Endothelial cell (in vitro differentiated cells): ENCODE data around the gene AP2A2. TPM values are rescaled to one million over a fixed set of nuclear protein-coding genes. Genes with fewer than 3 reads are reported as not detected.
A peak's percentile ranks its signal among the peaks of the same experiment; 100 is the strongest.

Experiments used
- DNase-seq: peaks from one replicate; pipeline ENCODE4 v3.0.0; 2021; ENCODE audit warnings: low spot score
- H3K27ac Mint-ChIP-seq: one replicate; pipeline ENCODE4 v1.8.0; 2021; ENCODE audit warnings: mixed read lengths, inconsistent platforms; ENCODE audit not compliant: unreplicated experiment
- H3K27me3 Mint-ChIP-seq: one replicate; pipeline ENCODE4 v1.8.0; 2021; ENCODE audit warnings: mild to moderate bottlenecking, moderate library complexity, mixed read lengths, inconsistent platforms; ENCODE audit not compliant: unreplicated experiment
- H3K36me3 Mint-ChIP-seq: one replicate; pipeline ENCODE4 v1.8.0; 2021; ENCODE audit warnings: mild to moderate bottlenecking, low read depth, mixed read lengths, inconsistent platforms; ENCODE audit not compliant: unreplicated experiment
- H3K4me1 Mint-ChIP-seq: one replicate; pipeline ENCODE4 v1.8.0; 2021; ENCODE audit warnings: mild to moderate bottlenecking, mixed read lengths, inconsistent platforms; ENCODE audit not compliant: unreplicated experiment
- H3K4me3 Mint-ChIP-seq: one replicate; pipeline ENCODE4 v1.8.0; 2021; ENCODE audit warnings: mild to moderate bottlenecking, mixed read lengths, inconsistent platforms; ENCODE audit not compliant: unreplicated experiment
- H3K9me3 Mint-ChIP-seq: one replicate; pipeline ENCODE4 v1.8.0; 2021; ENCODE audit warnings: mixed read lengths, inconsistent platforms; ENCODE audit not compliant: unreplicated experiment
- total RNA-seq: library from RNA; stranded (reverse); fragmentation: NEBNext Ultra II Directional; extraction: Animal tissue kit (Norgen Biotek cat#: 25700); gene quantifications from one replicate; pipeline ENCODE4 v1.2.1, GENCODE V29; 2021; ENCODE audit not compliant: unreplicated experiment
- TF ChIP-seq, protein P1 (sequence below): fragments of 200-600 bp; sonication (generic); IDR thresholded peaks from one replicate; pipeline ENCODE4 v1.5.0; 2021; ENCODE audit warnings: antibody characterized with exemption; ENCODE audit not compliant: unreplicated experiment

AP2A2 gene
- total RNA-seq, 1 donor from 2014 or later = 287 TPM

- Mint-ChIP-seq H3K36me3 (peaks cover 46% of the 10 kb centered on the region), H3K4me1 (no peaks in the 10 kb centered on the region), H3K27ac (no peak overlapping the region), H3K9me3 (no peaks in the 10 kb centered on the region), H3K4me3 (no peak overlapping the region), H3K27me3 (peaks cover 24% of the 10 kb centered on the region)
- DNase-seq = no peak
- TF ChIP-seq, protein P1, sequence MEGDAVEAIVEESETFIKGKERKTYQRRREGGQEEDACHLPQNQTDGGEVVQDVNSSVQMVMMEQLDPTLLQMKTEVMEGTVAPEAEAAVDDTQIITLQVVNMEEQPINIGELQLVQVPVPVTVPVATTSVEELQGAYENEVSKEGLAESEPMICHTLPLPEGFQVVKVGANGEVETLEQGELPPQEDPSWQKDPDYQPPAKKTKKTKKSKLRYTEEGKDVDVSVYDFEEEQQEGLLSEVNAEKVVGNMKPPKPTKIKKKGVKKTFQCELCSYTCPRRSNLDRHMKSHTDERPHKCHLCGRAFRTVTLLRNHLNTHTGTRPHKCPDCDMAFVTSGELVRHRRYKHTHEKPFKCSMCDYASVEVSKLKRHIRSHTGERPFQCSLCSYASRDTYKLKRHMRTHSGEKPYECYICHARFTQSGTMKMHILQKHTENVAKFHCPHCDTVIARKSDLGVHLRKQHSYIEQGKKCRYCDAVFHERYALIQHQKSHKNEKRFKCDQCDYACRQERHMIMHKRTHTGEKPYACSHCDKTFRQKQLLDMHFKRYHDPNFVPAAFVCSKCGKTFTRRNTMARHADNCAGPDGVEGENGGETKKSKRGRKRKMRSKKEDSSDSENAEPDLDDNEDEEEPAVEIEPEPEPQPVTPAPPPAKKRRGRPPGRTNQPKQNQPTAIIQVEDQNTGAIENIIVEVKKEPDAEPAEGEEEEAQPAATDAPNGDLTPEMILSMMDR = no peak
Observed at GRCh38 chr11:984546-984945, 58.9 kb downstream of the AP2A2 start.

GRCh38 chr11:985406-985805 is 59.7 kb downstream of the AP2A2 start:
- Mint-ChIP-seq H3K27me3 (peaks cover 24% of the 10 kb centered on the region), H3K4me1 (no peaks in the 10 kb centered on the region), H3K4me3 (no peak overlapping the region), H3K9me3 (no peaks in the 10 kb centered on the region), H3K36me3 (peaks cover 48% of the 10 kb centered on the region), H3K27ac (no peak overlapping the region)
- TF ChIP-seq, protein P1 = no peak
- no peak for DNase-seq

DNA sequence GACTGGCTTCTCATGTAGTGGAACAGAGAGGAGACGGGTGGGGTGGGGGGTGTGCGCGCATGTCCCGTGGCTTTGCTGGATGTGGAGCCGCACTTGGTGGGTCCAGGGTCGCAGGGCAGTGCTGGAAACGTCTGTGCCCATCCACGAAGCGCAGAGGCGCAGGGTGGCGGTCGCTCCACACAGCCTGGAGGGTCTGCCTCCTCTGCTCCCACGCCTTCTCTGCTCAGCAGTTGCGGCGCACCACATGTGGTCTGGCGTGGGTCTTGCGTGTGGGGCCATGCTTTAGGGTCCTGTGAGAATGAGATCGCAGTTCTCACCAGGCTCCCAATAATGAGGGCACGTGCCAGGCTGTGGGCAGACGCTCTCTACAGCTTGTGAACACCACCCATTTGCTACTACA is 60.2 kb downstream of the AP2A2 start:
- H3K9me3 Mint-ChIP-seq = no peaks in the 10 kb centered on the region
- peaks cover 45% of the 10 kb centered on the region for H3K36me3 Mint-ChIP-seq
- TF ChIP-seq, protein P1 = no peak
- DNase-seq = no peak
- H3K27ac Mint-ChIP-seq = peak overlapping the region; percentile 64
- H3K4me1 Mint-ChIP-seq = no peaks in the 10 kb centered on the region
- peaks cover 20% of the 10 kb centered on the region for H3K27me3 Mint-ChIP-seq
- H3K4me3 Mint-ChIP-seq = no peak overlapping the region

- Mint-ChIP-seq H3K27ac (peak overlapping the region; percentile 64), H3K9me3 (no peaks in the 10 kb centered on the region), H3K4me1 (no peaks in the 10 kb centered on the region), H3K4me3 (no peak overlapping the region), H3K27me3 (peaks cover 22% of the 10 kb centered on the region), H3K36me3 (peaks cover 45% of the 10 kb centered on the region)
- DNase-seq = no peak
- TF ChIP-seq, protein P1 = no peak
Observed at GRCh38 chr11:986270-986951, 60.7 kb downstream of the AP2A2 start.

DNA sequence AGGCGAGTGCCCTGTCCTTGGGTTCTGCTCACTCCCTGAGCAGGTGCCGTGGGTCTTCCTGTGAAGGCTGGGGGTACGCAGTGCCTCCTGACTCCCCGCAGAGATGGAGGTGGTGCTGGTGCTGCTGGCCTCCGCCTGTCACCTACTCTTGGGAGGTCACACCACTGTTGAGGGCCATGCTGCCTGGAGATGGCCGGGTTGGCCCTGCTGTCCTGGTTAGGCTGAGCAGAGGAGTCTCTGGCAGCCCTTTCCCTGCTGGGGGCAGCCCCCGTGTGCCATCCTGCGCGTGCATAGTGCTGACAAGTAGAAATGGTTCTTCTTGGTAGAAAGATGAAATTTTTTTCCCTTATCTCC is 61.3 kb downstream of the AP2A2 start:
- Mint-ChIP-seq H3K4me1 (no peaks in the 10 kb centered on the region), H3K4me3 (no peak overlapping the region), H3K9me3 (no peaks in the 10 kb centered on the region), H3K27ac (no peak overlapping the region), H3K27me3 (peaks cover 22% of the 10 kb centered on the region), H3K36me3 (peaks cover 45% of the 10 kb centered on the region)
- DNase-seq = no peak
- TF ChIP-seq, protein P1 = no peak
